KMS-11 (cell line): ENCODE data around the gene ZAP70.
"Not testable (repeated sequence)": the region's sequence is repeated elsewhere in the genome, so short reads cannot be mapped to it uniquely, and the experiment has no call there.

Source experiments
- H2AFZ ChIP-seq: fragments of 200-600 bp; sonication (generic); 2 replicates; pipeline ENCODE4 v1.6.1; 2016; ENCODE audit warnings: antibody characterized with exemption, mixed run types, low read depth
- H3K27ac ChIP-seq: fragments of 200-600 bp; sonication (generic); 2 replicates; pipeline ENCODE4 v1.6.1; 2016; ENCODE audit warnings: mild to moderate bottlenecking, mixed run types
- H3K27me3 ChIP-seq: fragments of 200-600 bp; sonication (generic); 2 replicates; pipeline ENCODE4 v1.6.1; 2017; ENCODE audit warnings: mild to moderate bottlenecking, low read depth, mixed run types, moderate library complexity; ENCODE audit not compliant: insufficient read depth
- H3K36me3 ChIP-seq: fragments of 200-600 bp; sonication (generic); 2 replicates; pipeline ENCODE4 v1.6.1; 2017; ENCODE audit warnings: mild to moderate bottlenecking, mixed run types; ENCODE audit not compliant: insufficient read depth
- H3K4me1 ChIP-seq: fragments of 200-600 bp; sonication (generic); 2 replicates; pipeline ENCODE4 v1.6.1; 2016; ENCODE audit warnings: mild to moderate bottlenecking, low read depth, mixed run types; ENCODE audit not compliant: poor library complexity, severe bottlenecking
- H3K4me2 ChIP-seq: fragments of 200-600 bp; sonication (generic); 2 replicates; pipeline ENCODE4 v1.7.0; 2016; ENCODE audit warnings: mild to moderate bottlenecking, mixed run types
- H3K4me3 ChIP-seq: fragments of 200-600 bp; sonication (generic); IDR thresholded peaks from 2 replicates; pipeline ENCODE4 v1.6.1; 2017; ENCODE audit warnings: low read depth, low read length, mixed read lengths; ENCODE audit not compliant: insufficient read depth
- H3K79me2 ChIP-seq: fragments of 200-600 bp; sonication (generic); 2 replicates; pipeline ENCODE4 v1.6.1; 2016; ENCODE audit warnings: low read depth, mixed run types; ENCODE audit not compliant: insufficient read depth
- H3K9ac ChIP-seq: fragments of 200-600 bp; sonication (generic); 2 replicates; pipeline ENCODE4 v1.6.1; 2016; ENCODE audit warnings: mild to moderate bottlenecking, mixed run types
- H4K20me1 ChIP-seq: fragments of 200-600 bp; sonication (generic); 2 replicates; pipeline ENCODE4 v1.6.1; 2016; ENCODE audit warnings: mild to moderate bottlenecking, mixed run types; ENCODE audit not compliant: insufficient read depth
- CTCF ChIP-seq: fragments of 200-600 bp; sonication (generic); conservative IDR thresholded peaks from 2 replicates; pipeline ENCODE4 v1.6.1; 2017; ENCODE audit warnings: low read depth, mild to moderate bottlenecking, antibody characterized with exemption, low read length, moderate library complexity, mixed read lengths

The ZAP70 gene

GRCh38 chr2:97678298-97678697, 35.1 kb upstream of the ZAP70 start:
- Histone ChIP-seq H3K36me3 (no peaks in the 10 kb centered on the region), H3K4me3 (no peak overlapping the region), H4K20me1 (no peaks in the 10 kb centered on the region), H3K4me1 (no peaks in the 10 kb centered on the region), H3K27ac (no peak overlapping the region), H3K79me2 (no peaks in the 10 kb centered on the region), H3K4me2 (no peak overlapping the region), H3K27me3 (no peaks in the 10 kb centered on the region), H3K9ac (no peak overlapping the region), H2AFZ (no peak overlapping the region)
- no peak for TF ChIP-seq CTCF

GRCh38 chr2:97687235-97687634, 26.1 kb upstream of the ZAP70 start:
- not testable (repeated sequence) for H3K36me3 ChIP-seq, H3K27ac ChIP-seq, H3K27me3 ChIP-seq, H3K79me2 ChIP-seq, H3K4me3 ChIP-seq, H4K20me1 ChIP-seq, H3K4me1 ChIP-seq, H3K4me2 ChIP-seq, H3K9ac ChIP-seq, H2AFZ ChIP-seq

- H3K4me2 ChIP-seq: no peak overlapping the region
- H3K79me2 ChIP-seq: no peaks in the 10 kb centered on the region
- no peak overlapping the region for H3K27ac ChIP-seq
- no peaks in the 10 kb centered on the region for H3K4me1 ChIP-seq
- no peak overlapping the region for H2AFZ ChIP-seq
- no peaks in the 10 kb centered on the region for H3K27me3 ChIP-seq
- no peaks in the 10 kb centered on the region for H4K20me1 ChIP-seq
- no peaks in the 10 kb centered on the region for H3K36me3 ChIP-seq
- no peak overlapping the region for H3K9ac ChIP-seq
- no peak overlapping the region for H3K4me3 ChIP-seq
- TF ChIP-seq CTCF: no peak
Observed at GRCh38 chr2:97688062-97688827, 25.1 kb upstream of the ZAP70 start.

GRCh38 chr2:97691166-97691565, 22.2 kb upstream of the ZAP70 start:
- H3K36me3 ChIP-seq: no peaks in the 10 kb centered on the region
- no peak overlapping the region for H3K4me2 ChIP-seq
- H3K79me2 ChIP-seq: no peaks in the 10 kb centered on the region
- no peak overlapping the region for H2AFZ ChIP-seq
- TF ChIP-seq CTCF: no peak
- no peak overlapping the region for H3K9ac ChIP-seq
- H3K27me3 ChIP-seq: no peaks in the 10 kb centered on the region
- no peaks in the 10 kb centered on the region for H4K20me1 ChIP-seq
- H3K4me3 ChIP-seq: no peak overlapping the region
- H3K4me1 ChIP-seq: no peaks in the 10 kb centered on the region
- no peak overlapping the region for H3K27ac ChIP-seq

- no peak overlapping the region for H2AFZ ChIP-seq
Observed at GRCh38 chr2:97693476-97693875, 19.9 kb upstream of the ZAP70 start.

More at GRCh38 chr2:97693476-97693875, 19.9 kb upstream of the ZAP70 start:
- H4K20me1 ChIP-seq: no peaks in the 10 kb centered on the region
- no peak overlapping the region for H3K4me3 ChIP-seq
- H3K27me3 ChIP-seq: no peaks in the 10 kb centered on the region
- H3K27ac ChIP-seq: no peak overlapping the region
- H3K4me1 ChIP-seq: peaks cover 5% of the 10 kb centered on the region
- H3K36me3 ChIP-seq: no peaks in the 10 kb centered on the region
- H3K9ac ChIP-seq: no peak overlapping the region
- TF ChIP-seq CTCF: no peak
- H3K79me2 ChIP-seq: no peaks in the 10 kb centered on the region
- no peak overlapping the region for H3K4me2 ChIP-seq
